Activated CD4-positive, alpha-beta memory T cell treated with anti-CD3 and anti-CD28 coated beads for 36 hours (primary cell): ENCODE data around the gene PPARG. TPM values are rescaled to one million over a fixed set of nuclear protein-coding genes. Genes with fewer than 3 reads are reported as not detected.
"Not testable (repeated sequence)": the region's sequence is repeated elsewhere in the genome, so short reads cannot be mapped to it uniquely, and the experiment has no call there.

ENCODE experiments used
- CTCF ChIA-PET: fragments of 350-600 bp; sonication (Branson Sonifier 250); formaldehyde crosslinking; loops from one replicate; lab custom pipeline; 2021; ENCODE audit warnings: antibody characterized with exemption, inconsistent platforms; lab: Charles Lee
- POLR2A ChIA-PET: fragments of 350-600 bp; sonication (Branson Sonifier 250); formaldehyde crosslinking; loops from one replicate; lab custom pipeline; 2021; ENCODE audit warnings: antibody characterized with exemption; lab: Charles Lee
- DNase-seq: peaks from one replicate; pipeline ENCODE4 v3.0.0-alpha.2; 2020
- H3K27ac Mint-ChIP-seq: one replicate; pipeline ENCODE4 v1.8.0; 2021; ENCODE audit warnings: mixed read lengths
- H3K27me3 Mint-ChIP-seq: one replicate; pipeline ENCODE4 v1.8.0; 2021; ENCODE audit warnings: mixed read lengths
- H3K36me3 Mint-ChIP-seq: one replicate; pipeline ENCODE4 v1.8.0; 2021; ENCODE audit warnings: mixed read lengths
- H3K4me1 Mint-ChIP-seq: one replicate; pipeline ENCODE4 v1.8.0; 2021; ENCODE audit warnings: low read depth, mixed read lengths
- H3K4me3 Mint-ChIP-seq: one replicate; pipeline ENCODE4 v1.8.0; 2021; ENCODE audit warnings: mild to moderate bottlenecking, mixed read lengths
- H3K9me3 Mint-ChIP-seq: one replicate; pipeline ENCODE4 v1.8.0; 2021; ENCODE audit warnings: mixed read lengths
- intact Hi-C: fragments of 100-400 bp; cut with micrococcal nuclease; formaldehyde crosslinking; loops from one replicate; pipeline ENCODE4 v1.15.1; 2023
- total RNA-seq, 2 experiments: library from RNA; stranded (reverse); gene quantifications; one replicate each; pipeline ENCODE4 v1.2.3, GENCODE V29; 2021

The PPARG gene
- total RNA-seq, 2 experiments from 2014 or later = 2.7 TPM

DNA sequence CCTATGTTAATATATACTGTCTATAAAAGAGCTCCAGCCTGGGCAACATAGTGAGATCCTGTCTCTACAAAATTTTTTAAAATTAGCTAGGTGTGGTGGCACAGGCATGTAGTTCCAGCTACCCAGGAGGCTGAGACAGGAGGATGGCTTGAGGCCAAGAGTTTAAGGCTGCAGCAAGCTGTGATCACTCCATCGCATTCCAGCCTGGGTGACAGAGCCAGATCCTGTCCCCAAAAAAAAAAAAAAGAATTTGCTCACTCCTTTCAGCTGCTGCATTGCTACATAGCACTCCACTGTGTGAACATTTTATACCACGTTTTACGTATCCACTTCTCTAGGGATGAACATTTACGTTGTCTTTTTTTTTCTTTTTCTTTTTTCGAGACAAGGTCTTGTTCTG is 189.5 kb downstream of the PPARG start:
- H3K27me3 Mint-ChIP-seq = no peaks in the 10 kb centered on the region
- H3K36me3 Mint-ChIP-seq = no peaks in the 10 kb centered on the region
- H3K4me3 Mint-ChIP-seq = no peak overlapping the region
- no peaks in the 10 kb centered on the region for H3K9me3 Mint-ChIP-seq
- DNase-seq = no peak
- intact Hi-C loops = loop anchor here (10.0 kb wide), 1 partner anchor 634 kb away; the partner anchor contains the start of gene TAMM41
- ChIA-PET POLR2A (interaction anchor here (0.6 kb wide), 1 partner anchor 203 kb away, joined by 4 read pairs; no protein-coding TSS in a partner anchor), CTCF (interaction anchor here (0.9 to 9.2 kb wide), 5 partner anchors 14 to 341 kb away, joined by 4 to 274 read pairs (median 15); no protein-coding TSS in a partner anchor)
- H3K4me1 Mint-ChIP-seq = peaks cover 17% of the 10 kb centered on the region
- H3K27ac Mint-ChIP-seq = no peak overlapping the region

DNA sequence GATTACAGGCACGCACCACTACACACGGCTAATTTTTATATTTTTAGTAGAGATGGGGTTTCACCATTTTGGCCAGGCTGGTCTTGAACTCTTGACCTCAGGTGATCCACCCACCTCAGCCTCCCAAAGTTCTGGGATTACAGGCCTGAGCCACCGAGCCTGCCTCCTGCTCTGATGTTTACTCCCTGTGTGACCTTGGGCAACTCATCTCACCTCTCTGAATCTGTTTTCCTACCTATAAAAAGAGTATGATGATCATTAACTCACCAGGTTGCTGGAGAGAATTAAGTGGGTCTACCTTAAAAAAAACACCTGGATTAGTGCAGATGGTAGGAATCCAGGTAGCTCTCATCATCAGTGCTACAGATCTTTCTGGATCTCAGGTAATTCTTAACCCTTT is 190.3 kb downstream of the PPARG start:
- not testable (repeated sequence) for H3K9me3 Mint-ChIP-seq, H3K36me3 Mint-ChIP-seq, DNase-seq, H3K27me3 Mint-ChIP-seq, H3K27ac Mint-ChIP-seq, H3K4me3 Mint-ChIP-seq
- POLR2A ChIA-PET = interaction anchor here (0.6 to 1.2 kb wide), 4 partner anchors 133 to 343 kb away, joined by 3 read pairs; no protein-coding TSS in a partner anchor
- CTCF ChIA-PET = interaction anchor here (0.6 to 9.2 kb wide), 33 partner anchors 10 to 363 kb away, joined by 3 to 274 read pairs (median 4); no protein-coding TSS in a partner anchor
- peaks cover 19% of the 10 kb centered on the region for H3K4me1 Mint-ChIP-seq
- intact Hi-C loops = loop anchor here (1.0 to 10.0 kb wide), 2 partner anchors 341 to 634 kb away; partner anchors contain the start of gene TAMM41

DNA sequence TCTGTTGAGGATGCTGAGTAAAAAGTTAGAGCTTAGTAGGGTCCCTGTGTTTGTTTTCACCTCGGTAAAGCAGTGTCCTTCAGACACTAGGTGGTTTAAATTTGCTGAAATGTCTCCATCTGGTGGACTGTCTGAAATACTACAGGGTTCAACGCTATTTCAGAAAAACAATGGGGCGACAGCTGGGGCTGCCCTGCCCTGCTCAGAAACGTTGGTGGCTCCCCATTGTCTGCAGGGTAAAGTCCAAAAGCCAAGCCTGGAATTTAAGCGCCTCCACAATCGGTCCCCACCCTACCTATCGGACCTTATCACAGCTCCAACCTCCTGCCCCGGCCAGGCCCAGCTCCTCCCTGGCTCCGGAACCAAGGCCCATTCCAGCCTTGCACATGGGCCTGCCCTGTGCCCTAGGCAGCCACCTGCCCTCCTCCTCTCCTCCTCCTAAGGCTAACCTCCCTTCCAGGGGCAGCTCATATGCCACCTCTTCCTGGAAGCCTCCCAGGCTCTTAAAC is 191.1 kb downstream of the PPARG start:
- ChIA-PET CTCF (interaction anchor here (0.6 to 9.2 kb wide), 52 partner anchors 9 to 632 kb away, joined by 3 to 274 read pairs (median 3); no protein-coding TSS in a partner anchor), POLR2A (interaction anchor here (0.6 to 1.2 kb wide), 3 partner anchors 299 to 344 kb away, joined by 3 read pairs; no protein-coding TSS in a partner anchor)
- no peaks in the 10 kb centered on the region for H3K36me3 Mint-ChIP-seq
- no peak overlapping the region for H3K27ac Mint-ChIP-seq
- peak; percentile 23 for DNase-seq
- no peak overlapping the region for H3K4me3 Mint-ChIP-seq
- intact Hi-C loops = loop anchor here (1.0 to 10.0 kb wide), 3 partner anchors 342 to 635 kb away; partner anchors contain the start of gene TAMM41
- H3K4me1 Mint-ChIP-seq = peaks cover 23% of the 10 kb centered on the region
- H3K9me3 Mint-ChIP-seq = no peaks in the 10 kb centered on the region
- no peaks in the 10 kb centered on the region for H3K27me3 Mint-ChIP-seq

DNA sequence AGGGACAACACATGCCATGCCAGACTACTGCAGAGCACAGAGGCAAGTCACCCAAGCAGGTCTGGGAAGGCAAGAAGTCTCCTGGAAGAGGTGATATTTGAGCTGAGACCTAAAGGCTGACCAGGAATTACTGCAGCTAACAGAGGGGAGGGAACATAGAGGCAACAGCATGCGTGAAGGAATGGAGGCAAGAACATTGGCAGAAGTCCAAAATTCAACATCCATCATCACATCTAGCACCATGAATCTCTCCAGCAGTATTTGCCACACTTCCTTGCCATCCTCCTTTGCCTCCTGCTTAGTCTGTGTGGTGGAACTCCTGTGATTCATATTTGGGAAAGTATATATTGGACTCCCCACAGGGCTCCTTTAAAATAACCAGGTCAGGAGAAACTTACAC is 194.5 kb downstream of the PPARG start:
- intact Hi-C loops = no loop called here

DNA sequence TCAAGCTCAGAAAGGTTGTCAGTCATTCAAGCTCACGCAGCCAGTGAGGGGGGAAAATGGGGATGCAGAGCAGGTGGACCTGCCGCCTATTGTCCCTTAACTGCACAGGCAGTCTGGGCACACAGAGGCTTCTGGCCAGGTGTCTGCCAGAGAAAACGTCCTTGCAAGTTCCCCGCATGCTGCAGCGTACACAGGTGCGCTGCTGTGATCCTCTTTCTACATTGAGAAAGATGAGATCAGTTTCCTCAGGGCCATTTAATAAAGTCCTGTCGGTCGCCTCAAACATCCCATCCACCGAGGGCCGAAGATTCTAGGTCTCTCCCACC is 195.0 kb downstream of the PPARG start:
- H3K27me3 Mint-ChIP-seq = no peaks in the 10 kb centered on the region
- DNase-seq = no peak
- POLR2A ChIA-PET = interaction anchor here (0.8 to 3.7 kb wide), 5 partner anchors 9 to 349 kb away, joined by 3 to 20 read pairs (median 3); partner anchors contain the start of gene RAF1
- intact Hi-C loops = loop anchor here (1.0 to 2.0 kb wide), 4 partner anchors 13 to 235 kb away; no protein-coding TSS in a partner anchor
- H3K27ac Mint-ChIP-seq = peak overlapping the region; percentile 89
- no peaks in the 10 kb centered on the region for H3K9me3 Mint-ChIP-seq
- peaks cover 36% of the 10 kb centered on the region for H3K4me1 Mint-ChIP-seq
- CTCF ChIA-PET = interaction anchor here (0.9 to 4.6 kb wide), 12 partner anchors 9 to 357 kb away, joined by 3 to 44 read pairs (median 4); partner anchors contain the start of gene RPL32
- H3K4me3 Mint-ChIP-seq = peak overlapping the region; percentile 99
- peaks cover 4% of the 10 kb centered on the region for H3K36me3 Mint-ChIP-seq

More for the DNA sequence above, 194.5 kb downstream of the PPARG start:
- no peak for DNase-seq
- POLR2A ChIA-PET = interaction anchor here (1.1 to 3.7 kb wide), 3 partner anchors 8 to 348 kb away, joined by 3 to 20 read pairs (median 3); no protein-coding TSS in a partner anchor
- Mint-ChIP-seq H3K4me3 (peak overlapping the region; percentile 99), H3K4me1 (peaks cover 36% of the 10 kb centered on the region), H3K27me3 (no peaks in the 10 kb centered on the region), H3K36me3 (peaks cover 4% of the 10 kb centered on the region), H3K27ac (peak overlapping the region; percentile 89), H3K9me3 (no peaks in the 10 kb centered on the region)
- CTCF ChIA-PET = interaction anchor here (0.7 to 4.6 kb wide), 7 partner anchors 9 to 632 kb away, joined by 3 to 44 read pairs (median 6); no protein-coding TSS in a partner anchor

Other genes with a start within 250 kb of the PPARG start
- under 1 TPM; 0.36 to 0.50 TPM for gene TIMP4, start 130.2 kb upstream of the PPARG start, total RNA-seq
- 10 to 100 TPM; 13.8 to 15.4 TPM for gene TSEN2, start 195.4 kb downstream of the PPARG start, total RNA-seq